A549 (cell line): ENCODE data around the gene CNGA1. TPM values are rescaled to one million over a fixed set of nuclear protein-coding genes. Genes with fewer than 3 reads are reported as not detected.

ENCODE experiments used
- ATAC-seq, 2 experiments: fragments of 200-7000 bp in 1 of 2; fragments of >200 bp in 1 of 2; cut with Nextera tagmentation in 1 of 2; cut with Tn5 transposase in 1 of 2; 3 replicates each; pipeline versions ENCODE4 v1.8.0 to v1.9.1; 2018 to 2020; ENCODE audit warnings: mild to moderate bottlenecking in 1 of 2, moderate library complexity in 1 of 2
- CTCF ChIA-PET: fragments of 300-600 bp; sonication (Branson Sonifier 250); formaldehyde crosslinking; extraction: SDS; loops from one replicate; lab custom pipeline; 2021; ENCODE audit warnings: antibody characterized with exemption, inconsistent platforms; lab: Yijun Ruan, JAX
- POLR2A ChIA-PET: fragments of 350-600 bp; formaldehyde crosslinking; extraction: SDS; loops from one replicate; lab custom pipeline; 2021; ENCODE audit warnings: antibody characterized with exemption, inconsistent platforms; lab: Yijun Ruan, JAX
- DNase-seq, 2 experiments: peaks; one replicate each; pipeline versions ENCODE4 v3.0.0 to v3.0.0-alpha.2; 2011 to 2016; ENCODE audit warnings: low read depth in 1 of 2, low spot score in 1 of 2
- FAIRE-seq: peaks from 2 replicates; lab custom pipeline; 2011; peaks lifted over from hg19 to GRCh38; lab: Jason Lieb, UNC
- H3K27ac ChIP-seq, 2 experiments: fragments of >200 bp; sonication (Bioruptor Twin); formaldehyde crosslinking; 3 replicates each; pipeline ENCODE4 v1.5.1; 2016 to 2017
- H3K4me1 ChIP-seq: fragments of >200 bp; sonication (Bioruptor Twin); formaldehyde crosslinking; 3 replicates; pipeline ENCODE4 v1.6.1; 2016
- H3K4me2 ChIP-seq: fragments of >200 bp; sonication (Bioruptor Twin); formaldehyde crosslinking; 3 replicates; pipeline ENCODE4 v1.6.1; 2016
- H3K4me3 ChIP-seq: fragments of >200 bp; sonication (Bioruptor Twin); formaldehyde crosslinking; 3 replicates; pipeline ENCODE4 v1.5.1; 2016
- H3K9me3 ChIP-seq: fragments of >200 bp; sonication (Bioruptor Twin); formaldehyde crosslinking; 3 replicates; pipeline ENCODE4 v1.6.1; 2016
- ATOH8 ChIP-seq: fragments of 250-450 bp; sonication (Bioruptor Pico); IDR thresholded peaks from 2 replicates; pipeline ENCODE4 v1.5.0; 2020; ENCODE audit warnings: low read depth, mild to moderate bottlenecking, moderate library complexity
- BHLHE40 ChIP-seq: IDR thresholded peaks from 2 replicates; pipeline ENCODE4 v1.6.1; 2012; ENCODE audit warnings: low read depth, low read length, inconsistent platforms
- CBX8 ChIP-seq: fragments of 200-600 bp; sonication (generic); IDR thresholded peaks from 2 replicates; pipeline ENCODE4 v1.6.1; 2016
- CEBPB ChIP-seq, 2 experiments: fragments of >200 bp in 1 of 2; sonication (Bioruptor Twin) in 1 of 2; formaldehyde crosslinking in 1 of 2; IDR thresholded peaks; 2 replicates each; pipeline ENCODE4 v1.6.1; 2012 to 2016
- CHD2 ChIP-seq: fragments of 150-350 bp; IDR thresholded peaks from 2 replicates; pipeline ENCODE4 v1.6.1; 2014; ENCODE audit warnings: low read length; ENCODE audit not compliant: partially characterized antibody
- EHMT2 ChIP-seq: fragments of 200-600 bp; sonication (generic); IDR thresholded peaks from 2 replicates; pipeline ENCODE4 v1.6.1; 2016; ENCODE audit warnings: antibody characterized with exemption, low read depth, mild to moderate bottlenecking, moderate library complexity
- ELK1 ChIP-seq: fragments of 150-350 bp; IDR thresholded peaks from 2 replicates; pipeline ENCODE4 v1.6.1; 2014; ENCODE audit warnings: low read depth, mild to moderate bottlenecking, low read length
- FOSL2 ChIP-seq, 2 experiments: fragments of 450-650 bp in 1 of 2; fragments of >200 bp in 1 of 2; sonication (Bioruptor Twin) in 1 of 2; formaldehyde crosslinking; IDR thresholded peaks; 2 replicates each; pipeline versions ENCODE4 v1.5.0 to v1.6.1; 2016 to 2020; ENCODE audit warnings: mild to moderate bottlenecking in 1 of 2, moderate library complexity in 1 of 2
- FOXS1 ChIP-seq: fragments of 250-450 bp; sonication (Bioruptor Pico); IDR thresholded peaks from 2 replicates; pipeline ENCODE4 v1.5.0; 2020; ENCODE audit warnings: mild to moderate bottlenecking, moderate library complexity
- HDAC2 ChIP-seq: fragments of 200-600 bp; sonication (generic); IDR thresholded peaks from 2 replicates; pipeline ENCODE4 v1.6.1; 2016
- HES2 ChIP-seq: fragments of >200 bp; sonication (Bioruptor Twin); formaldehyde crosslinking; IDR thresholded peaks from 2 replicates; pipeline ENCODE4 v1.6.1; 2016
- JUNB ChIP-seq: fragments of >200 bp; sonication (Bioruptor Twin); formaldehyde crosslinking; IDR thresholded peaks from 2 replicates; pipeline ENCODE4 v1.6.1; 2016
- KDM5A ChIP-seq: fragments of 200-600 bp; sonication (generic); IDR thresholded peaks from 2 replicates; pipeline ENCODE4 v1.6.1; 2016; ENCODE audit warnings: antibody characterized with exemption, mild to moderate bottlenecking
- MAFK ChIP-seq: fragments of 450-650 bp; IDR thresholded peaks from 2 replicates; pipeline ENCODE4 v1.6.1; 2014; ENCODE audit not compliant: partially characterized antibody
- NFE2L2 ChIP-seq: fragments of 150-350 bp; conservative IDR thresholded peaks from 2 replicates; pipeline ENCODE4 v1.6.1; 2014; ENCODE audit warnings: low read length
- NPAS2 ChIP-seq: fragments of 250-450 bp; sonication (Bioruptor Pico); IDR thresholded peaks from 2 replicates; pipeline ENCODE4 v1.8.0; 2022; ENCODE audit warnings: mild to moderate bottlenecking, moderate library complexity, borderline replicate concordance
- POLR2AphosphoS2 ChIP-seq: conservative IDR thresholded peaks from 2 replicates; pipeline ENCODE4 v1.6.1; 2012; ENCODE audit warnings: low read length, improper control_type of control experiment, inconsistent platforms
- REST ChIP-seq: fragments of 200-600 bp; sonication (generic); IDR thresholded peaks from 2 replicates; pipeline ENCODE4 v1.6.1; 2016; ENCODE audit warnings: antibody characterized with exemption, mild to moderate bottlenecking, moderate library complexity
- RNF2 ChIP-seq: fragments of 200-600 bp; sonication (generic); IDR thresholded peaks from 2 replicates; pipeline ENCODE4 v1.6.1; 2016; ENCODE audit warnings: low read depth, mild to moderate bottlenecking, antibody characterized with exemption, moderate library complexity, borderline replicate concordance
- ZFP36 ChIP-seq: fragments of 450-650 bp; IDR thresholded peaks from 2 replicates; pipeline ENCODE4 v1.6.1; 2014; ENCODE audit warnings: borderline replicate concordance; ENCODE audit not compliant: partially characterized antibody
- ZNF302 ChIP-seq: fragments of 250-450 bp; sonication (Bioruptor Pico); IDR thresholded peaks from 2 replicates; pipeline ENCODE4 v1.9.0; 2021; ENCODE audit warnings: inconsistent platforms, mild to moderate bottlenecking, moderate library complexity
- WGBS: methylation state at CpG from one replicate; pipeline ENCODE4 v1.1.6; 2017; ENCODE audit errors: missing lambda C conversion rate; 5-methylcytosine and 5-hydroxymethylcytosine counted together
- polyA plus RNA-seq, 4 experiments: library from polyadenylated mRNA; depleted of rRNA in 3 of 4; stranded (reverse); fragments of >200 nt; fragmentation: RNase III in 1 of 4; extraction: RNeasy Plus Mini Kit Qiagen cat#74134 plus additional on column Dnase treatment in 1 of 4; gene quantifications; 2 replicates in 3 of 4; 3 replicates in 1 of 4; pipeline ENCODE4 v1.2.3, GENCODE V29; 2011 to 2017

Gene CNGA1
- polyA plus RNA-seq, 2 of the 4 experiments (the other 2 are of a cell fraction): 0.12 TPM; not detected in 1

GRCh38 chr4:48064349-48064748, 47.9 kb upstream of the CNGA1 start:
- no peaks in the 10 kb centered on the region for H3K4me1 ChIP-seq
- ChIA-PET POLR2A (no interaction called here), CTCF (no interaction called here)
- no peak for FAIRE-seq
- TF ChIP-seq ZNF302 (no peak), REST (no peak), KDM5A (no peak), CBX8 (no peak), HDAC2 (no peak), HES2 (no peak)
- H3K9me3 ChIP-seq: no peaks in the 10 kb centered on the region
- H3K27ac ChIP-seq: no peak overlapping the region
- H3K4me3 ChIP-seq: no peak overlapping the region
- no peak for ATAC-seq
- H3K4me2 ChIP-seq: no peak overlapping the region
- DNase-seq: no peak
- 21% methylated on average over 3 of the region's 3 CpGs for WGBS

- ChIA-PET POLR2A (no interaction called here), CTCF (no interaction called here)
- Histone ChIP-seq H3K27ac (no peak overlapping the region), H3K4me1 (no peaks in the 10 kb centered on the region), H3K4me2 (no peak overlapping the region), H3K9me3 (no peaks in the 10 kb centered on the region), H3K4me3 (no peak overlapping the region)
- ATAC-seq (no peak), DNase-seq (no peak), FAIRE-seq (no peak)
- WGBS: 25% methylated on average over 5 of the region's 5 CpGs
- no peak for TF ChIP-seq CEBPB (IDR thresholded peaks at IDR 0.05)
Observed at GRCh38 chr4:48058617-48059530, 42.4 kb upstream of the CNGA1 start.

- TF ChIP-seq CHD2: no peak
- TF ChIP-seq ZNF302: no peak
- TF ChIP-seq HDAC2: no peak
- TF ChIP-seq ZFP36: no peak
- no peak for TF ChIP-seq ATOH8
- TF ChIP-seq BHLHE40: no peak
- TF ChIP-seq KDM5A: no peak
- no peak overlapping the region for H3K4me3 ChIP-seq
- no peak for FAIRE-seq
- H3K4me1 ChIP-seq: no peaks in the 10 kb centered on the region
- ATAC-seq: no peak
- 0% methylated on average over 1 of the region's 1 CpG for WGBS
- DNase-seq: no peak
- CTCF ChIA-PET: interaction anchor here (1.1 kb wide), 1 partner anchor 9 kb away, joined by 3 read pairs; no protein-coding TSS in a partner anchor
- POLR2A ChIA-PET: no interaction called here
- H3K4me2 ChIP-seq: no peak overlapping the region
- H3K27ac ChIP-seq: no peak overlapping the region
- no peaks in the 10 kb centered on the region for H3K9me3 ChIP-seq
Observed at GRCh38 chr4:48051078-48051477, 34.6 kb upstream of the CNGA1 start.

- H3K4me2 ChIP-seq: no peak overlapping the region
- no peak overlapping the region for H3K27ac ChIP-seq
- no peaks in the 10 kb centered on the region for H3K9me3 ChIP-seq
- ChIA-PET CTCF (interaction anchor here (0.9 to 1.0 kb wide), 2 partner anchors 15 to 34 kb away, joined by 3 to 4 read pairs; no protein-coding TSS in a partner anchor), POLR2A (no interaction called here)
- FAIRE-seq: no peak
- H3K4me1 ChIP-seq: no peaks in the 10 kb centered on the region
- WGBS: 73% methylated on average over 8 of the region's 8 CpGs
- no peak for ATAC-seq
- DNase-seq: no peak
- H3K4me3 ChIP-seq: no peak overlapping the region
- TF ChIP-seq FOXS1 (CRISPR knock-in tag) (no peak), NFE2L2 (no peak), ATOH8 (no peak), POLR2AphosphoS2 (no peak), ELK1 (no peak), EHMT2 (no peak), NPAS2 (CRISPR knock-in tag) (no peak), FOSL2 (IDR thresholded peaks at IDR 0.05) (no peak), FOSL2 (CRISPR knock-in tag; IDR thresholded peaks at IDR 0.05) (no peak), JUNB (no peak), KDM5A (no peak), MAFK (no peak), RNF2 (no peak)
Observed at GRCh38 chr4:48049483-48049882, 33.0 kb upstream of the CNGA1 start.
